NCI-H82 treated with DMSO at 0.1 percent for 48 hours (cell line): ENCODE results near the gene C1GALT1.
"Not testable (repeated sequence)": the region's sequence is repeated elsewhere in the genome, so short reads cannot be mapped to it uniquely, and the experiment has no call there.

Source experiments
- DNase-seq: peaks from one replicate; lab custom pipeline; 2025; ENCODE audit not compliant: unreplicated experiment; lab: John Stamatoyannopoulos, UW

Gene C1GALT1

DNA sequence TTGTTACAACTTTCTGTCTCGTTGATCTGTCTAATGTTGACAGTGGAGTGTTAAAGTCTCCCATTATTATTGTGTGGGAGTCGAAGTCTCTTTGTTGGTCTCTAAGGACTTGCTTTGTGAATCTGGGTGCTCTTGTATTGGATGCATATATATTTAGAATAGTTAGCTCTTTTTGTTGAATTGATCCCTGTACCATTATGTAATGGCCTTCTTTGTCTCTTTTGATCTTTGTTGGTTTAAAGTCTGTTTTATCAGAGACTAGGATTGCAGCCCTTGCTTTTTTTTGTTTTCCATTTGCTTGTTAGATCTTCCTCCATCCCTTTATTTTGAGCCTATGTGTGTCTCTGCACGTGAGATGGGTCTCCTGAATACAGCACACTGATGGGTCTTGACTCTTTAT lies 17.2 kb downstream of the C1GALT1 start:
- not testable (repeated sequence) for DNase-seq

DNA sequence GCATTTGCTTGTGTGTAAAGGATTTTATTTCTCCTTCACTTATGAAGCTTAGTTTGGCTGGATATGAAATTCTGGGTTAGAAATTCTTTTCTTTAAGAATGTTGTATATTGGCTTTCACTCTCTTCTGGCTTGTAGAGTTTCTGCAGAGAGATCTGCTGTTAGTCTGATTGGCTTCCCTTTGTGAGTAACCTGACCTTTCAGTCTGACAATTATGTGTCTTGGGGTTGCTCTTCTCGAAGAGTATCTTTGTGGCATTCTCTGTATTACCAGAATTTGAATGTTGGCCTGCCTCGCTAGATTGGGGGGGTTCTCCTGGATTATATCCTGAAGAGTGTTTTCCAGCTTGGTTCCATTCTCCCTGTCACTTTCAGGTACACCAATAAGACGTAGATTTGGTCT lies 17.9 kb downstream of the C1GALT1 start:
- not testable (repeated sequence) for DNase-seq

DNA sequence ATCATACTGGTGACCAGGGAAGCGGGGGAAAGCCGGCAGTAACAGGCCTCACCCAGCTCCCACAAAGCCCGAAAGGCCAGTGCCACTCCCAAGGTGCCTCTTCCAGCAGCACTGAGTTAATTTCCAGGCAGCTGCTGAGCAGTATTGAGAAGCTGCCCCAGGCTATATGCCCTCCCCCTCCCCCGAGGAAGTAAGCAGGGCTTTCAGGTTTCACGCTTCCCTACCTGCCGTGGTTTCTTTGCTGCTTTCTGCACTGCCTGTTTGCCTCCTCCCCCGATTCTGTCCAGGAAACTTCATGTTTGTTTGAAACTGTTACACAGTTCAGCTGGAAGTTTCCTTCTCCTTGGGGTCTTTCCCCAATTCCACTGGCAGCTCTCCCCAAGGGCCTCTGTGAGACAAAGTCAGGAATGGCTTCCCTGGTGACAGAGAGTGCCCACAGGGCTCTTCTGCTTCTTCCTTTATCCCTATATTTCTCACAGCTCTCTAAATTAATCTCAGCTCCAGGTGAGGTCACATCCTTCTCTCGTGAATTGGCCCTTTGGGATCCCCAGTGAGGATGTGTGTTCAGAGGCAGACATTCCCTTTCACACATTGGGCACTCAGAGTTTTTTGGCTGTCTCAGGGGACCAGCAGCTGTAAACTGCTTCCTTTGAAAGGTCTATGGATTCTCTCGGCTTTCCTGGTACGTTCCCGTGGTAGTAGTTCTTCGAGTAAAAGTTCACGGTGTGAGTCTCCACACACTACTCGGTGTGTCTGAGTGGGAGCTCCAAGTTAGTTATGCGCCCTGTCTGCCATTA lies 19.4 kb downstream of the C1GALT1 start:
- DNase-seq, result no peak

DNA sequence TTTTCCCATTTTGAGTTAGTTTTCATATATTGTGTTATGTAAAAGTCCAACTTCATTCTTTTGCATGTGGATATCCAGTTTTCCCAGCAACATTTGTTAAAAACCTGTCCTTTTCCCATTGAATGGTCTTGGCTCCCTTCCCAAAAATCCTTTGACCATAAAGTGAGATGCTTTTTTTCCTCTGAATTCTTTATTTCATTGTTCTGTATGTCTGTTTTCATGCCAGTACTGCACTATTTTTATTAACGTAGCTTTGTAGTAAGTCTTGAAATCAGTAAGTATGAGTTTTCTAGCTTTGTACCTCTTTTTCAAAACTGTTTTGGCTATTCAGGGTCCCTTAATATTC lies 20.0 kb downstream of the C1GALT1 start:
- DNase-seq, result no peak

DNA sequence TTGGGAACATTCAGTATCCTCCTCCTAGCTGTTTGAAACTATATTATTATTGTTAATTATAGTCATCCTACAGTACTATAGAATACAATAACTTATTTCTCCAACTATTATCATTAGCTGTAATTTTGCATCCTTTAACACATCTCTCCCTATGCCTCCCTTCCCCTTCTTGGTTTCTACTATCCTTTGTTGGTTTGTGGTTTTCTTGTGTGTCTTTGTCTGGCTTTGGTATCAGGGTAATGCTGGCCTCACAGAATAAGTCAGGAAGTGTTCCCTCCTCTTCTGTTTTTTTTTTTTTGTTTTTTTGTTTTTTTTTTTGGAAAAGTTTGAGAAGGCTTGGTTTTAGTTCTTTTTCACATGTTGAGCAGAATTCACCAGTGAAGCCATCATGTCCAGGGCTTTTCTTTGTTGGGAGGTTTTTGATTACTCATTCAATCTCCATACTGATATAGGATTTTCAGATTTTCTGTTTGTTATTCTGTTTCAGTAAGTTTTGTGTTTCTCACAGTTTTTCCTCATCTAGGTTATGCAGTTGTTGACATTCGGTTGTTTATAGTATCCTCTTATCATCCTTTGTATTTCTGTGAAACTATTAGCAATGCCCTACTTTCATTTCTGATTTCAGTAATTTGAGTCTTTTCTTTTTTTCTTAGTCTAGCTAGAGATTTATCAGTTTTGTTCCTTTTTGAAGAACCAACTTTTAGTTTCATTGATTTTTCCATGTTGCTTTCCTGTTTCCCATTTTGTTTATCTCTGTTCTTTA lies 21.6 kb downstream of the C1GALT1 start:
- DNase-seq, result no peak

DNA sequence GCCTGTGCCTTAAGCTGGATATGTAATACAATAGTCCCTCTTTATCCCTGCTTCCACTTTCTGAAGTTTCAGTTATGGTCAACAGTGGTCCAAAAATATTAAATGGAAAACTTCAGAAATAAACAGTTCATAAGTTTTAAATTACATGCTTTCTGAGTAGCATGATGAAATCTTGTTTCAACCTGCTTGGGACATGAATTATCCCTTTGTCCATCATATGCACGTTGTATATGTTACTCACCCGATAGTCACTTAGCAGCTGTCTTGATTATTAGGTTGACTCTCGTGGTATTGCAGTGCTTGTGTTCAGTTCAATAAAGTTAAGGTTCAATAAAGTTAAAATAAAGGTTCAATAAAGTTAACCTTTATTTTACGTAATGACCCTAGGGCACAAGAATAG lies 25.5 kb downstream of the C1GALT1 start:
- DNase-seq, result no peak

DNA sequence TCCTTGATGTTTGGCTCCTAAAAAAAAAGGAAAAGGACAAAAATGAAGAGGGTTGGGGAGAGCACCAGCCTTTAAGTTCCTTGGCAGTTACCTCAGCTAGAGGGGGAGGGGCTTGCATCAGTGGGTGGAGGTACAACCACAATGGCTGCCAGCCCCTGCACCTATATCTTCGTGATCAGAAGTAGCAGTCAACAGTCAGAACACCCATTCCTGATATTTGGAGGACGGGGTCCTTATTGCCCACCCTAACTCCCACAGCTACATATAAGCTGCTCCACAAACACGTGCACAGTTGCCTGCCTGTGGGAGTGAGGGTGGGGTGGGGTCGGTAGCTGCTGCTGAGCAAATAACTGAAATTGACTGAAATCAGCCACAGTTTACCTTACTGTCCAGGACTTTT lies 26.2 kb downstream of the C1GALT1 start:
- DNase-seq, result no peak

DNA sequence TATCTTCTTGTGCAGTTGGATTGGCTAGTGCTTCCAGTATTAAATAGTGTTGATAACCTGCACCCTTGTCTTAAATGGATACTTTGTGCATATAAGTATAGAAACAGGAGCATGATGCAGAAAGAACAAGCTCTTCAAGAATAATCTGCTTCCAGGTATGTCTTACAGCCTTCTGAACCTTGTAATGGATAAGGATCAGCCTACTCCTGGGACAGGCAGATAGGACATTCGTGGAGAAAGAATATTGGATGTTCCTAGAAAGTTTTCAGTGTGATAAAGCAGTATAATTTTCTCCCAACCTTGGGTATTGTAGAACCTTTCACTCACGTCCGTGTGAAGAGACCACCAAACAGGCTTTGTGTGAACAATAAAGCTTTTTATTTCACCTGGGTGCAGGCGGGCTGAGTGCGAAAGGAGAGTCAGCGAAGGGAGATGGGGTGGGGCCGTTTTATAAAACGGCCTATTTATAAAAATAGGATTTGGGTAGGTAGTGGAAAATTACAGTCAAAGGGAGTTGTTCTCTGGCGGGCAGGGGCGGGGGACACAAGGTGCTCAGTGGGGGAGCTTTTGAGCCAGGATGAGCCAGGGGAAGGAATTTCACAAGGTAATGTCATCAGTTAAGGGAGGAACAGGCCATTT lies 27.2 kb downstream of the C1GALT1 start:
- no peak for DNase-seq

DNA sequence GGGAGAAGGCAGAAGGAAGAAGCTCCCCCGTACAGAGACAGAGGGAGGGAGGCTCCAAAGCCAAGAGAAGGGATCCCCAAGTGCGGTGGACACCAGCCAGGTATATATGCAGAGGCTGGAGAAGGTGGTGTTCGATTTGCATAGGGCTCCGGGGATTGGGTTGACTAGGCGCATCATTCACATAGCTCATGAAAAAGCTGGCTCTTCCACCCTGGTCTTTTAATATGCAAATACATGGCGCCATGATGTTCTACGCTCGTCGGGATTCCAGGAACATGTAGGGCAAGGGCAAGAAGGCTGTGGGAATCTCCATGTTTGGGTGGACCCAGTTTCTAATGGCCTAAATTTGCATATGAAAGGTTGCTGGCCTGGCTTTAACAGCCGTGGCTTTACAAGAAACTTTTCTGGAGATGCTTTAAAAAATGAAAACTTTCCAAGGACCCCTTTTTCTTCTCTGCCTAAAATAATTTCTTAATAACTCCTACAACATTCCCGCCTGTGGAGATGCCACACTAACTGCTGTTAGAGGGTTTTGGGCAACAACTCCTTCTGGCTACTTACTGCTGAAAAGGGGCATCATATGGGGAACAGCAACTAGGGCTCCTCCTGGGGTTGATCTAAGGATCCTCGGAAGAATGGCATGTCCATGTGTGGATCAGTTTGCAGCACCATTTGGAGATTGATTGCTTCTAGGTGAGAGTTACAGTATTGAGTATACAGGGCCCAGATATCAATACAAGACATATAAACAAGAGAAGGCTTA lies 28.3 kb downstream of the C1GALT1 start:
- no peak for DNase-seq

DNA sequence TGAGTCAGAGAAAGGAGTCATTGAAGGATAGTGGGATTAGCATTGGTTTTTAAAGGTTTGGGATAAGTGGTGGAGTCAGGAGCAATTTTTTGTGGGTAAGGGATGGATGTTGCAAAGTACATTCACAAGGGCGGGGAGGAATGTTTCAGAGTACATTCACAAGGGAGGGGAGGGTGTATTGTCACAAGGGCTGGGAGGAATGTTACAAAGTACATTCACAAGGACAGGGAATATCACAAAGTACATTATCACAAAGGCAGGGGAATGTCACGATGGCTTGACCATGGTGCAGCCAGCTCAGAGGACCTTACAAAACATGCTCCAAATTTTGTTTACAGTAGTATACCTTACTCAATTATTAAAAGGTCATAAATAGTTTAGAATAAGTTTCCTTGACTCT lies 30.3 kb downstream of the C1GALT1 start:
- no peak for DNase-seq

DNA sequence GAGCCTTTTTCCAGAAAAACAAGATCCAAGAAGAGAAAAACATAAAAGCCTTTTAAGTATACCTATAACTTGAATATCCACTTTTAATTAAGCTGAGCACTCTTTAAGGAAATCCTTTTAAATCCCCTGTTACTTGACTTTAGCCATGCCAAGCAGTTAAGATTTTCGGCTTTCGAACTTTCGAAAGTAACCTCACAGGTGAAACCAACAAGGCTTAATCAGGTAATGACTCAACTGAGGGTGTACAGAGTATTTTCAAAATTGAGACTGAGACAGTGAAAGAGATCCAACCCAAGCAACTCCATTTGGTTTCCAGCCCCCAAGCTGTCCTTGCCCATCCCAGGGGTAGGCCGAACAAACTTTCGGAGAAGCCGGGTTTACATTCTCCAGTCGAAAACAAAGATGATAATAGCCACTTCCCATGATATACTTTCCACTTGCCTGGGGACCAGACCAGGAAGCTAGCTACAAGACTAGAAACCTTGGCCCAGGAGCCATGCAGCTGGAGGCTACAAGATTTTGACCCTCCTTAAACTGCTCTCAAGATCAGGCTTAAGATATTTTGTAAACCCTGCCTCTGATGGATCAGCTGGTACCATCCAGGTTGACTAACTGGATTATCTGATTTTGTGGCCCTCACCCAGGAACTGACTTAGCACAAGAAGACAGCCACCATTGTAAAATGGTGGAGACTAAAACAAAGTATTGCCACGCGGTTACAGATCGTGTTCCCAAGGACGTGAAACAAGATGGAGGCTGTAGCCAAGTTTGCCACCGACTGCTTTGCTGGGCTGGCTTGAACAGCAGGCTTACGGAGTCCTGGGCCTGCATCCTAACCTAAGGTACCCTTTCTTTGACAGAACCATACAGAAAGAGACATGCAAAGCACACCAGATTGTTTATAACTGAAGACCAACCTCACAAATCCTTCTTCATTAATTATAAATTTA lies 32.3 kb downstream of the C1GALT1 start:
- DNase-seq, result no peak

DNA sequence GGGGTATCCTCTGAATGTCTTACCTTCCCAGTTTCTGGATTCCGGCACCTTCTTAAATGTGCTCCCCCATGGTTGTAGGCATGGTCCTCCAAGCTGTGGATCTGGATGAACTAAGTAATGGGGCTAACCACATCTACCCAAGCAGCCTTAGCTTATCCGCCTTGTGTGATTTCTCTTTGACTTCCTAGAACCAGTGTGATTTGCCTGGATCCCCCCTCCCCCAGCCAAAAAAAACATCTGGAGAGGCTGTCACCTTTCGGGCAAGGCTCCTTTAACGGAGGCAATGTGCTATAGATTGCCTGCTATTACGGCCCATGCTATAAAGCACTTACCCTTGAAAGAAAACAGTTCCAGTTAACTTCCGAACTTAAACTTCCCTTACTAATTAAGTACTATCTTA lies 33.9 kb downstream of the C1GALT1 start:
- no peak for DNase-seq

DNA sequence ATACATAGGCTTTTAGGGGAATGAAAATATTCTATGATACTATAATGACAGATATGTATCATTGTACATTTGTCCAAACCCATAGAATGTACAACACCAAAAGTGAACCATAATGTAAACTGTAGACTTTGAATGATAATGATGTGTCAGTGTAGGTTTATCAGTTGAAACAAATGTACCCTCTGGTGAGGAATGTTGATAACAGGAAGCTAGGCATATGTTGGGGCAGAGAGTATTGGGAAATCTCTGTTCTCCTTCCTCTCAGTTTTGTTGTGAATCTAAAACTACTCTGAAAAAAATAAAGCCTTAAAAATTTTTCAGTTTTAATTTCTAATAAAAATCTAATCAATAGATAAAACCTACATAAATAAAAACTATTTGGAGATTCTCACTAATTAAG lies 36.9 kb downstream of the C1GALT1 start:
- DNase-seq, result no peak

DNA sequence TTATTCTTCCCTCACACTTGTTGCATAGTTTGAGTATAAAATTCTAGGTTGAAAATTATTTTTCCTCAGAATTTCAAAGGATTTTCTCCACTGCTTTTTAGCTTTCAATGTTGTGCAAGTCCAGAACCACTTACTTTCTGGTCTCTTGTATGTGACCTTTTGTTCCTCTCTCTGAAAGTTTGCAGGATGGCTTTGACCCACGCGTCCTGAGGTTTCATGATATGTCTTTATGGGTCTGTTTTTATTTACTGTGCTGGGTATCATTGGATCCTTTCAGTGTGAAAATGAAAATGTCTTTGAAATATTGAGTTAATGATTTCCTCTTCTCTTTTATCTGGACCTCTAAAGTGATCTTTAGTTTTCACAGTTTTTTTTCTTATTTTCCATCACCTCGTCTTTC lies 38.5 kb downstream of the C1GALT1 start:
- DNase-seq, result no peak

DNA sequence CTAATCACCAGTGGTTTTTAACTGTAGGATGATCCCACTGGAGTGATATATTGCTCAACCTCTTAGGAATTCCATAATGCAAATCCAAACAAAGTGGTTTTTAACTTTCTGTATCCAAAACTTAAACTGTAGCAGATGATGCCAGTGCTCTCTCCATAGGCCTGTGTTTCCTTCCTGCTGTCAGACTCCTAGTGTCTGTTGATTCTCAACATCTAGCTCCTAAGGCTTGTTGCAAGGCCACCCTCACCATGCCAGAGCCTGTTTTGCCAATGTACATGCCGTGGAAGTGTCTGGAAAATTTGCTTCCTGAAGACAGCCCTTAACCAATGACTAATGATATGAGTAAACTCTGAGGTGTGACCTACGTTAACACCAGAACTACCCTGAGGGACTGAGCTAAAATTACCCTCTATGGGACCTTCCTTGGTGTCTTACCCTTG lies 39.3 kb downstream of the C1GALT1 start:
- DNase-seq, result no peak

DNA sequence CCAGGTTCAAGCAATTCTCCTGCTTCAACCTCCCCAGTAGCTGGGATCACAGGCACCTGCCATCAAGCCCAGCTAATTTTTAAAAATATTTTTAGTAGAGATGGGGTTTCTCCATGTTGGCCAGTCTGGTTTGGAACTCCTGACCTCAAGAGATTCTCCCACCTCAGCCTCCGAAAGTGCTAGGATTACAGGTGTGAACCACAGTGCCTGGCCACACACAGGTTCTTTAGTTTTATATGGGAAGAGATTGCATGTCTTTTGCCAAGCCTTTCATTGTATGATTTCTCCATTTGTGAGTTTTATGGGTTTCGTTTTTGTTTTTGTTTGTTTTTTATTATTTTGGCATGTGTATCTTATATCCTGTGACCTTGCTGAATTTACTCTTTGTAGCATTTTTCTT lies 40.9 kb downstream of the C1GALT1 start:
- DNase-seq, result no peak

DNA sequence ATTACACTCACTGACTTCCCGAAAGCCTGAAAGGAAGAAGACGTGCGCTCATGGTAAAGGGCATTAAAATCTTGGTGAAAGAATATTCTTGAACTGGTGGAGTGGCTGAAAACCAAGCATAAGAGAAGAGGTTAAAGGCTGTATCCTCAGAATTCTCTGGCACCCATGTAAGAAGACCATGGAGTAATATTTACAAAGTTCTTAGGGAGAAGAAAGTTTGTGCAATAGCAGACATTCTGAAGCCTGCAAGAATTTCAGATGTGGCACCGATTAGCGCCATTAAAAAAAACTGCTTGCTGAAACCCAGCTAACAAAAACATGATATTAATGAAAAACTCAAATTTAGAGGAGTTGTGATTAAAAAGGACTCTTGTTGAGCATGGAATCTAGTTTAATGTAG lies 44.1 kb downstream of the C1GALT1 start:
- no peak for DNase-seq

DNA sequence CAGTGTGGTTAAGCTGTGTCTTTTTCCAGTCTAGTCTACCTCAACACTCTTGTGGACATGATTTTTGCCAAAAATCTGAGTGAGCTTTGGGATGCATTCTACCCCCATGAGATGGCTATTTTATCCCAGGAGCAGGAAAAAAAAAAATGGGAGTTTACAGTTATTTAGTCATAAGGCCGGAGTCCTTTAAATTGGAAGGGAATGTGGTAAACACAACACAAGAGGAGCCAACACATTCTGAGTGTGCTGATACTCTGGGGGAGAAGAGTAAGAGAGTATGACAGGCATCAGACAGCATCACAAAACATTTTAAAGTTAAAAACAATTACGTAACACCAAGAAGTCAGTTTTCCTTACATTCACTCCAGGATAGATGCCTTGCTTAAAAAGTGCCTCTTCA lies 46.1 kb downstream of the C1GALT1 start:
- DNase-seq, result no peak

DNA sequence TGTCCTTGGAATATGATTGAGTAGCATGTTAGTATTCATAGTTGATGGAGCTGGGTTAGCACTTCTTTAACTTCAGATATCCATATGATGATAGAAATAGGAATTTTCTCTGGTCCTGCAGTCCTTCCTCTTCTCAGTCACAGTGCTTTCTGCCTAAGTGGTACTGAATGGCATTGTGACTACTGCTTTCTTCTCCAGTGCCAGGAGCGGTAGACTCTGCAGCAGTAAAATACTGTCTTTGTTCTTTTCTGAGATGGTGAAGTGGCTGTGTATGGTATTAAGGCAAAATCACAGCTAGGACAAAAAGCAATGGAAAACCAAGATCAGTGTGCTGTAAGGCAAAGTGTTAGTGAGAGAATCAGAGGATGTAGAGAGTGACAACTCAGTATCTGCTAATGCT lies 46.6 kb downstream of the C1GALT1 start:
- no peak for DNase-seq

DNA sequence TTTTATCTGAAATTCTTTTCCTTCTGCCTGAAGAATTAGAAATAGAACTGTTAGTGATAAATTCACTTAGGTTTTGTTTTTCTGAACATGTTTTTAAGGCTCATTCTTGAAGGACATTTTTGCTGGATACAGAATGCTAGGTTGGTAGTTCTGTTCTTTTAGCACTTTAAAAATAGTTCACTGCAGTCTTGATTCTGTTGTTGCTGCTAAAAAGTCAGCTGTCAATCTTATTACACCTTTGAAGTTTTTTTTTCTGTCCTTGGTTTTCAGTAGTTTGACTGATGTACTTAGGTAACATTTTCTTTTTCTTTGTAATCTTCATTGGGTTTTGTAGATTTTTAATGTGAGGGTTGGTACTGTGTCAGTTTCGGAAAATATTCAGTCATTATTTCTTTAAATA lies 48.7 kb downstream of the C1GALT1 start:
- DNase-seq, result no peak
